ENCODE measurements around the gene OSBPL9. TPM values are rescaled to one million over a fixed set of nuclear protein-coding genes. Genes with fewer than 3 reads are reported as not detected.

The OSBPL9 gene
- total RNA-seq, 2 experiments from 2014 or later = 58.6 to 87.8 TPM

DNA sequence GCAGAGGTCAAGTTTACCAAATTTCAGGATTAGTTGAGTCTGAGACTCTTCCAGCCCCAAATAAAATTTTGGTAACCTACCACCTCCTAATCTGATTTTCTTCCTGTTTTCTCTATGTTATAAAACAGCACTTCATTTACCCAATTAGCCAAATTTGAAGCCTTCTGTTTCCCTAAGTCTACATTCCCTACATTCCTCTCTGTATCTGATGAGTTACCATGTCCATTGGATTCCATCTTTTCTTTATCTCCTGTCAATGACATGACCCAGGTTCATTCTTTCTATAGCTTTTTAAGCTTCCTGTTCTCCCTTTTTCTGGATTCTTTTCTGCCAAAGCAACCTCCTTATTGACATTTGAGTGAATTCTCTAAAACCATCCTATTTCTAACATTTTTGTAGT lies 72.8 kb downstream of the OSBPL9 start:
- Histone ChIP-seq H2AFZ (ENCODE audit: low read length) (no peak overlapping the region), H3K4me1 (ENCODE audit: insufficient read depth, low read length, poor library complexity, severe bottlenecking) (no peaks in the 10 kb centered on the region), H3K79me2 (ENCODE audit: insufficient read depth, low read depth, low read length) (no peaks in the 10 kb centered on the region), H3K4me2 (ENCODE audit: low read length) (no peak overlapping the region), H4K20me1 (ENCODE audit: insufficient read depth, low read length) (no peaks in the 10 kb centered on the region), H3K4me3 (ENCODE audit: low read depth, low read length, poor library complexity, severe bottlenecking) (no peak overlapping the region), H3K9me2 (ENCODE audit: insufficient read depth, low read length) (no peaks in the 10 kb centered on the region), H3K27ac (ENCODE audit: low read depth, low read length, poor library complexity, severe bottlenecking) (no peak overlapping the region), H3K9me3 (ENCODE audit: low read length) (no peaks in the 10 kb centered on the region), H3K36me3 (ENCODE audit: insufficient read depth, low read length) (no peaks in the 10 kb centered on the region)
- POLR2A ChIA-PET = no interaction called here
- intact Hi-C loops (cut with micrococcal nuclease; ENCODE audit: unreplicated experiment) = no loop called here
- CTCF ChIA-PET (ENCODE audit: unreplicated experiment) = no interaction called here
- DNase-seq (ENCODE audit: low spot score) = no peak
- no TSS peak for BruUV-seq (replicated peaks)
- TF ChIP-seq CTCF (conservative IDR thresholded peaks at IDR 0.05; ENCODE audit: low read length) (no peak), EZH2phosphoT487 (IDR thresholded peaks at IDR 0.05; ENCODE audit: borderline replicate concordance, low read depth, low read length) (no peak)

GRCh38 chr1:51690285-51690961 lies 73.5 kb downstream of the OSBPL9 start:
- BruUV-seq (replicated peaks) = no TSS peak
- H3K36me3 ChIP-seq (ENCODE audit: insufficient read depth, low read length) = no peaks in the 10 kb centered on the region
- H3K9me2 ChIP-seq (ENCODE audit: insufficient read depth, low read length) = no peaks in the 10 kb centered on the region
- intact Hi-C loops (cut with micrococcal nuclease; ENCODE audit: unreplicated experiment) = no loop called here
- no peak overlapping the region for H3K27ac ChIP-seq (ENCODE audit: low read depth, low read length, poor library complexity, severe bottlenecking)
- no peaks in the 10 kb centered on the region for H4K20me1 ChIP-seq (ENCODE audit: insufficient read depth, low read length)
- TF ChIP-seq CTCF (conservative IDR thresholded peaks at IDR 0.05; ENCODE audit: low read length) = no peak
- TF ChIP-seq EZH2phosphoT487 (IDR thresholded peaks at IDR 0.05; ENCODE audit: borderline replicate concordance, low read depth, low read length) = no peak
- H3K4me1 ChIP-seq (ENCODE audit: insufficient read depth, low read length, poor library complexity, severe bottlenecking) = no peaks in the 10 kb centered on the region
- no peaks in the 10 kb centered on the region for H3K79me2 ChIP-seq (ENCODE audit: insufficient read depth, low read depth, low read length)
- no peak overlapping the region for H3K4me2 ChIP-seq (ENCODE audit: low read length)
- no peak overlapping the region for H2AFZ ChIP-seq (ENCODE audit: low read length)
- no peaks in the 10 kb centered on the region for H3K9me3 ChIP-seq (ENCODE audit: low read length)
- no peak overlapping the region for H3K4me3 ChIP-seq (ENCODE audit: low read depth, low read length, poor library complexity, severe bottlenecking)
- ChIA-PET POLR2A (no interaction called here), CTCF (ENCODE audit: unreplicated experiment) (no interaction called here)
- no peak for DNase-seq (ENCODE audit: low spot score)

- no TSS peak for BruUV-seq (replicated peaks)
- CTCF ChIA-PET (ENCODE audit: unreplicated experiment) = no interaction called here
- TF ChIP-seq EZH2phosphoT487 (IDR thresholded peaks at IDR 0.05; ENCODE audit: borderline replicate concordance, low read depth, low read length) (no peak), CTCF (conservative IDR thresholded peaks at IDR 0.05; ENCODE audit: low read length) (no peak)
Measured at GRCh38 chr1:51691920-51692319, 75.0 kb downstream of the OSBPL9 start.

More at GRCh38 chr1:51691920-51692319, 75.0 kb downstream of the OSBPL9 start:
- Histone ChIP-seq H3K79me2 (ENCODE audit: insufficient read depth, low read depth, low read length) (no peaks in the 10 kb centered on the region), H3K4me1 (ENCODE audit: insufficient read depth, low read length, poor library complexity, severe bottlenecking) (no peaks in the 10 kb centered on the region), H3K4me2 (ENCODE audit: low read length) (no peak overlapping the region), H4K20me1 (ENCODE audit: insufficient read depth, low read length) (no peaks in the 10 kb centered on the region), H3K27ac (ENCODE audit: low read depth, low read length, poor library complexity, severe bottlenecking) (no peak overlapping the region), H2AFZ (ENCODE audit: low read length) (no peak overlapping the region), H3K4me3 (ENCODE audit: low read depth, low read length, poor library complexity, severe bottlenecking) (no peak overlapping the region), H3K36me3 (ENCODE audit: insufficient read depth, low read length) (no peaks in the 10 kb centered on the region), H3K9me2 (ENCODE audit: insufficient read depth, low read length) (no peaks in the 10 kb centered on the region), H3K9me3 (ENCODE audit: low read length) (no peaks in the 10 kb centered on the region)
- intact Hi-C loops (cut with micrococcal nuclease; ENCODE audit: unreplicated experiment) = no loop called here
- POLR2A ChIA-PET = interaction anchor here (0.6 to 1.2 kb wide), 2 partner anchors 46 to 569 kb away, joined by 3 to 5 read pairs; no protein-coding TSS in a partner anchor
- DNase-seq (ENCODE audit: low spot score) = no peak

Measured in OCI-LY7 (cell line).